GM18499 (cell line): ENCODE data around the gene MAPKAPK2.
A peak's percentile ranks its signal among the peaks of the same experiment; 100 is the strongest.

Experiments used
- ATAC-seq: cut with Tn5 transposase; IDR thresholded peaks from one replicate; pipeline ENCODE4 v1.9.1; 2021; ENCODE audit warnings: moderate number of reproducible peaks; ENCODE audit not compliant: insufficient read depth, unreplicated experiment

MAPKAPK2 gene

DNA sequence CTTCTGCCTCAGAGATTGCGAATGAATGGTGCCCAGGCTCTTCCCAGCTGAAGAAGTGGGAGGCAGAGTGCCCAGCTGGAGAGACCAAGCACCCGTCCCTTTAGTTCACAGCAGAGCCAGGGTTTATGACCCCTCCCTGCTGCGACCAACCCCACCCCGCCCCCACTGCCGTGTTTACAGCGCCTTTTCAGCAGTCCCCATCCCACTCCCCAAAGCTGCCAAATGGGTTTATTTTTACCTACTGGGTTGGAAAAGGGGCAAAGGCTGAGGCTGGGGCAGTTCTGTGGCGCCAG is 25.8 kb upstream of the MAPKAPK2 start:
- ATAC-seq, result no peak

GRCh38 chr1:206660136-206660535 is 24.6 kb upstream of the MAPKAPK2 start:
- ATAC-seq, result no peak

GRCh38 chr1:206661161-206661820 is 23.4 kb upstream of the MAPKAPK2 start:
- ATAC-seq, result no peak

DNA sequence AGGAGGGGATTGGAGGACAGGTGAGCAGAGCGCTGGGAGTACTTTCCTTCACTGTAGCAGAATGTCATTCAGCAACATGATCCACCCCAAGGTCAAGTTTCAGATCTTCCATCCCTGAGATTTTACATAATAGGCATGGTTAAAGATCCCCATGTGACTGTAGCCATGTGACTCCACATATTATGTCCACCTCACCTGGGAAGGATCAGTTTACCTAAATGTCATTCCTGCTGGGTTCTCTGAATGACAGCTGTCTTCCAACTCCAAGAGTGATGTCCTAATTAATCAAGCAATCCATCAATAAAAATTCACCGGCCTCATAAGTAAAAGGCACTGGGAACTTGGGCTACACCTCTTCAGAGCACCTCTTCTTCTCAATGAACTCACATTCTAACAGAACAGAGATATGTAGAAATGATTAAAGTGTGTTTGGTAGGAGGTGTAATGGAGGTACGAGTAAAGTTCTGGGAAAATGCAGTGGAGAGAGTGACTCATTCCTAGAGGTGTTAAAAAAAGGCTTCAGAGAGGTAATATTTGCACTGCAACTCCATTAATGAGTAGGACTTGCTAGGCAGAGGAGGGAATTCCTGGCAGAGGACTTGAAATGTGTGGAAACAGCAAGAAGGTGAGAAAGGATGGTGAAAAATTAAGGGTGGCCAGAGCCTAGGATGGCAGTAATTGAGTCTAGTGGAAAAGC is 22.2 kb upstream of the MAPKAPK2 start:
- ATAC-seq, result no peak

DNA sequence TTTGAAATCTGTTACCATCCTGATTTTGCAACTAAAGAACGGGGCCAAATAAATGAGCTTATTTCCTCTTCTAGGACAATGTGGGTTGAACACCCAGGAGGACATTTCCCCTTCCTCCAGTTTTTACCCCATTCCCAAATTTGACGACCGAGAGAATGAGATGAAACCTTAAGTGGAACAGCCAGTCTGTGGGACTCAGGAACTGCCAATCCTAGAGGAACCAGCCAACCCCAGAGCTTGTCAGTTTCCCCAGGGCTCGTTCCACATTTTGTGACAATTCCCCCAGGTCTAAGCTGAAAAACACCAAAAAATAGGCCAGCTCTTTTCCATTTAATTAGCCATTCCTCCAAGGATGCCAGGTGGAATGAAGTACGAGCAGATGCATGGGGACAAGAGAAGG is 21.3 kb upstream of the MAPKAPK2 start:
- no peak for ATAC-seq

GRCh38 chr1:206663832-206664652 is 20.7 kb upstream of the MAPKAPK2 start:
- no peak for ATAC-seq

DNA sequence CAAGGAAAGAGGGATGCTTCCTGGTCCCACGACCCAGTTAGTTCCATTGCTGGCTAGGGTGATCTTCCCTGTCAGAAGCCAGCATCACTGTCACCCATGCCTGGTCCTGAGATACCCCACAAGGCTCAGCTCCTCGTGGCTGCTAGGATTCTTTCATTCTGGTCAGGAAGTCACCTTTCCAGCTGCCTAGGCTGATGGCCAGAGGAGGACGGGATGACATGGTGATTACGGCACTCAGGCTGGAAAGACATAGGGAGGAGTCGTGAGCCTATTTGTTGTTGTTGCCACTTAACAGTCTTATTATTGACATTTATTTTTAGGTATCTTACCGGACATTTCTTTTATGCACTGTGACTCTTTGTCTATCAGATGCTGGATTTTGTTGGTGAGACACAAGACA is 20.0 kb upstream of the MAPKAPK2 start:
- no peak for ATAC-seq

GRCh38 chr1:206666031-206666561 is 18.6 kb upstream of the MAPKAPK2 start:
- ATAC-seq, result no peak

DNA sequence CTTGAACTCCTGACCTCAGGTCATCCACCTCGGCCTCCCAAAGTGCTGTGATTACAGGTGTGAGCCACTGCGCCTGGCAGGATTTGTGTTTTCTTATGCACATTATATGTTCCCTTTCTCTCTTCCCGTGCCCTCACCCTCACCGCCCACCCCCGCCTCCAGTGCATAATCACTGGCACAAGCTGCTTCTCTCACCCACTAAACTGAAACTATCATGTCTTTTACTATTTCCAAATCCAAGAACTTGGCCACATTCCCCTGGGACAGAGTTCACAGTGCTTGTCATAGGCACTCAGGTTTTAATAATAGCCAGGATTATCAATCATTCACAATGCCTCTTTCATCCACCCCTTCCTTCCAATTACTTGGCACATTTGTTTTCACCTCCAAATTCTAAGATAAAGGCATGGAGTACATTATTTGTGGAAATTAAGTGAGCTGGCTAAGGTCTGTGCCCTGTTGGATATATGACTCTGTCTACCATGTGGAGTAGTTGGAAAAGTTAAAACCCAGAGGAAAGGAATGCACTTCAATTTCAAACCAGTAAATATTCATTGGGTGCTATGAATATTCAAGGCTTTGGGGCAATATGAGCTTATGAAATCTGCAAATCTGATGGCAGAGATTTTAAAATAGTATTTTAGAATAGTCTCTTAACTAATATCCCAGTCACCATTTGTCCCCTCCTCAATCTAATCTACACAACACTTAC is 17.6 kb upstream of the MAPKAPK2 start:
- no peak for ATAC-seq

- no peak for ATAC-seq
These were observed 16.4 kb upstream of the MAPKAPK2 start for GRCh38 chr1:206668351-206668750.

DNA sequence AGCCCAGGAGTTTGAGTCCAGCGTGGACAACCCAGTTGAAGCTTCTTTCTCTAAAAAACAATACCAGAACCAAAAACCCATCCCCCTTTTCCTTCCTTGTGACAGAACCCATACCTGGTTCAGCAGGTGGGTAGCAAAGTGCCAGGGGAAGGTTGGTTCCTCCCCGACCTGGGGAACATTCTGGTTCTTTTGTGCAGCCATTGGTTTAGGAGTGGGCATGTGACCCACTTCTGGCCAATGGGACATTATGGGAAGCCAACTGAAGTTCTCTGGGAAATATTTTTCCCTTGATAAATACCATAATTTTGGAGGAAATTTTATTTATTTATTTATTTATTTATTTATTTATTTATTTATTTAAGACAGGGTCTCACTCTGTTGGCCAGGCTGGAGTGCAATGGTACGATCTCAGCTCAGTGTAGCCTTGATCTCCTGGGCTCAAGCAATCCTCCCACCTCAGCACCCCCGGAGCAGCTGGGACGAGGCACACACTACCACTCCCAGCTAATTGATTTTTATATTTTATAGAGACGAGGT is 15.8 kb upstream of the MAPKAPK2 start:
- no peak for ATAC-seq

GRCh38 chr1:206672011-206672688 is 12.6 kb upstream of the MAPKAPK2 start:
- ATAC-seq, result no peak

DNA sequence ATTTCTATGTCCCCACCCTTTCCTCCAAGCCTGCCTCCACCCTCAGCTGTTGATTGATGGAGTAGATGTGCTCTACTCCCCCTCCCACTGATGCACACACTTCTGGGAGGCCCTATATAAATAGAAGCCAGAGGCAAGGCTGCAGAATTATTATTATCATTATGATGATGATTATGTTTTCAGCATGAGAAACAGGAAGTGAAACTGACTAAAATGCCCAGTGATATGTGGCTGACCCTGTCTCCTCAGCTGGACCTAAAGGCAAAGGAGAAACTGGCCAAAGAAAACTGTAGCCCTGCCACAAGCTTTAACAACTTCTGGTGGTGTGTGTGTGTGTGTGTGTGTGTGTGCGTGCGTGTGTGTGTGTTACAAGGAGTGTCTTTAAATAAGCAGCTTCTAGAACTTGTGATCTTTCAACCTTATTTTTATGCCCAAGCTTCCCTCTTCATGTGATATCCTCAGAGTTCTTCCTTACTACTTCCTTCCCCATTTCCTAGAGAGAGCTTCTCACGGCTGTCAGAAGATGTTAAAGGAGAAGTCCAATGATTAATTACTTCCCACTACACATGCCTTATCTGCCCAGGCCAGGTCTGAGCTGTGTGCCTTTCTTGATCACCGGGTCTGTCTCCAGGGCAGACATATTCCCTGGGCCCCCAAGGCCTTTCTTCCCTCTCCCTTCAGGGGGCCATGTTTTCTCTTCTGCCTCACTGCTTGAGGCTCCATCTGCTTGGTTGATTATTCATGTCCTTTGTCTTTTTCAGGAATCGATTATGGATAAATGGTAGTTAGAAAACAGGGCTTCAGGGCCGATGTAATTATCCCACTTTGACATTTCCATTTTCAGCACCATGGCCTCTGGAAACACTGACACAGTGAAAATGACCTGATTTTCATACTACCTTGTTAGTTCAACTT is 11.6 kb upstream of the MAPKAPK2 start:
- ATAC-seq, result no peak

- no peak for ATAC-seq
These were observed 10.5 kb upstream of the MAPKAPK2 start for GRCh38 chr1:206674236-206674635.

DNA sequence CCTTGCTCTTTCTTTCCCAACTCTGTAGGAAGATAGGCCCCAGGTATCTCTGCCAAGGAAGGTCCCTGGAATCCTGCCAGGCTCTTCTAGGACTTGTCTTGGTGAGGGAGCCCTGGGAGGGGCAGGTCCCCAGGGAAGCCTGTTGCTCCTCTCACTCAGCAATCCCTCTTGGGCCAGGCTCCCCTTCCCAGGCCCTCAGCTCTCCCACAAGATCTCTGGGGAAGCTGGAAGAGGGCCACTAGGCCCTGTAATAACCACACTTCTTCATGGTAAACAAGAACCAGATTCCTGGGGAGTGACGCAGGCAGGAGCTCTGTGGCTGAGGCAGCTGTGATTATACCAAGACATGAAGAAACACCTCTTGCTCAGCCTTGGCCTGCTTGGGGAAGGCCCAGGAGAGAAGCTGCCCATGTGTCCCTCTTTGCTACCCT is 9.9 kb upstream of the MAPKAPK2 start:
- ATAC-seq, result no peak

GRCh38 chr1:206676499-206676898 is 8.2 kb upstream of the MAPKAPK2 start:
- no peak for ATAC-seq

- ATAC-seq, result no peak
These were observed 6.2 kb upstream of the MAPKAPK2 start for GRCh38 chr1:206678490-206678889.

GRCh38 chr1:206679738-206680211 is 4.9 kb upstream of the MAPKAPK2 start:
- ATAC-seq, result peak; percentile 64

GRCh38 chr1:206680279-206680678 is 4.4 kb upstream of the MAPKAPK2 start:
- no peak for ATAC-seq
